ENCODE measurements around the gene BMPR1A. TPM values are rescaled to one million over a fixed set of nuclear protein-coding genes. Genes with fewer than 3 reads are reported as not detected.

The BMPR1A gene
- total RNA-seq, 2 experiments from 2014 or later = 0.47 to 1.1 TPM

GRCh38 chr10:86900955-86901354 lies 144.5 kb downstream of the BMPR1A start:
- CTCF ChIA-PET (ENCODE audit: unreplicated experiment) = no interaction called here
- Histone ChIP-seq H3K9me3 (ENCODE audit: low read length) (no peaks in the 10 kb centered on the region), H3K4me3 (ENCODE audit: low read depth, low read length, poor library complexity, severe bottlenecking) (no peak overlapping the region), H3K9me2 (ENCODE audit: insufficient read depth, low read length) (no peaks in the 10 kb centered on the region), H2AFZ (ENCODE audit: low read length) (no peak overlapping the region), H3K27ac (ENCODE audit: low read depth, low read length, poor library complexity, severe bottlenecking) (no peak overlapping the region), H4K20me1 (ENCODE audit: insufficient read depth, low read length) (no peaks in the 10 kb centered on the region), H3K36me3 (ENCODE audit: insufficient read depth, low read length) (no peaks in the 10 kb centered on the region), H3K4me1 (ENCODE audit: insufficient read depth, low read length, poor library complexity, severe bottlenecking) (no peaks in the 10 kb centered on the region), H3K4me2 (ENCODE audit: low read length) (no peak overlapping the region), H3K79me2 (ENCODE audit: insufficient read depth, low read depth, low read length) (no peaks in the 10 kb centered on the region)
- no peak for DNase-seq (ENCODE audit: low spot score)
- POLR2A ChIA-PET = interaction anchor here (0.6 kb wide), 1 partner anchor 15 kb away, joined by 3 read pairs; no protein-coding TSS in a partner anchor
- no peak for TF ChIP-seq CTCF (conservative IDR thresholded peaks at IDR 0.05; ENCODE audit: low read length)
- TF ChIP-seq EZH2phosphoT487 (IDR thresholded peaks at IDR 0.05; ENCODE audit: borderline replicate concordance, low read depth, low read length) = no peak
- intact Hi-C loops (cut with micrococcal nuclease; ENCODE audit: unreplicated experiment) = no loop called here
- BruUV-seq (replicated peaks) = no TSS peak

- Histone ChIP-seq H3K4me3 (ENCODE audit: low read depth, low read length, poor library complexity, severe bottlenecking) (no peak overlapping the region), H3K4me1 (ENCODE audit: insufficient read depth, low read length, poor library complexity, severe bottlenecking) (no peaks in the 10 kb centered on the region), H4K20me1 (ENCODE audit: insufficient read depth, low read length) (no peaks in the 10 kb centered on the region), H3K9me2 (ENCODE audit: insufficient read depth, low read length) (no peaks in the 10 kb centered on the region), H3K9me3 (ENCODE audit: low read length) (no peaks in the 10 kb centered on the region), H2AFZ (ENCODE audit: low read length) (no peak overlapping the region), H3K4me2 (ENCODE audit: low read length) (no peak overlapping the region), H3K27ac (ENCODE audit: low read depth, low read length, poor library complexity, severe bottlenecking) (no peak overlapping the region), H3K36me3 (ENCODE audit: insufficient read depth, low read length) (no peaks in the 10 kb centered on the region), H3K79me2 (ENCODE audit: insufficient read depth, low read depth, low read length) (no peaks in the 10 kb centered on the region)
- ChIA-PET CTCF (ENCODE audit: unreplicated experiment) (no interaction called here), POLR2A (no interaction called here)
- no peak for DNase-seq (ENCODE audit: low spot score)
- no peak for TF ChIP-seq EZH2phosphoT487 (IDR thresholded peaks at IDR 0.05; ENCODE audit: borderline replicate concordance, low read depth, low read length)
- TF ChIP-seq CTCF (conservative IDR thresholded peaks at IDR 0.05; ENCODE audit: low read length) = no peak
- intact Hi-C loops (cut with micrococcal nuclease; ENCODE audit: unreplicated experiment) = no loop called here
- BruUV-seq (replicated peaks) = no TSS peak
Measured at GRCh38 chr10:86904600-86904999, 148.2 kb downstream of the BMPR1A start.

- H3K27ac ChIP-seq (ENCODE audit: low read depth, low read length, poor library complexity, severe bottlenecking) = no peak overlapping the region
- TF ChIP-seq EZH2phosphoT487 (IDR thresholded peaks at IDR 0.05; ENCODE audit: borderline replicate concordance, low read depth, low read length) (no peak), CTCF (conservative IDR thresholded peaks at IDR 0.05; ENCODE audit: low read length) (no peak)
- H3K36me3 ChIP-seq (ENCODE audit: insufficient read depth, low read length) = no peaks in the 10 kb centered on the region
- DNase-seq (ENCODE audit: low spot score) = no peak
- intact Hi-C loops (cut with micrococcal nuclease; ENCODE audit: unreplicated experiment) = no loop called here
- H3K79me2 ChIP-seq (ENCODE audit: insufficient read depth, low read depth, low read length) = no peaks in the 10 kb centered on the region
- no peak overlapping the region for H3K4me3 ChIP-seq (ENCODE audit: low read depth, low read length, poor library complexity, severe bottlenecking)
- H3K4me2 ChIP-seq (ENCODE audit: low read length) = no peak overlapping the region
- H3K4me1 ChIP-seq (ENCODE audit: insufficient read depth, low read length, poor library complexity, severe bottlenecking) = no peaks in the 10 kb centered on the region
- POLR2A ChIA-PET = no interaction called here
- no peaks in the 10 kb centered on the region for H3K9me2 ChIP-seq (ENCODE audit: insufficient read depth, low read length)
- no peaks in the 10 kb centered on the region for H3K9me3 ChIP-seq (ENCODE audit: low read length)
- no peak overlapping the region for H2AFZ ChIP-seq (ENCODE audit: low read length)
- BruUV-seq (replicated peaks) = no TSS peak
- CTCF ChIA-PET (ENCODE audit: unreplicated experiment) = no interaction called here
- no peaks in the 10 kb centered on the region for H4K20me1 ChIP-seq (ENCODE audit: insufficient read depth, low read length)
Measured at GRCh38 chr10:86905429-86905828, 149.0 kb downstream of the BMPR1A start.

All from OCI-LY7 (cell line).